CD4-positive, alpha-beta memory T cell (primary cell): ENCODE measurements around the gene FOXC1. TPM values are rescaled to one million over a fixed set of nuclear protein-coding genes. Genes with fewer than 3 reads are reported as not detected.

Experiments used
- CTCF ChIA-PET: fragments of 350-600 bp; sonication (Branson Sonifier 250); formaldehyde crosslinking; loops from one replicate; lab custom pipeline; 2021; ENCODE audit warnings: inconsistent platforms; ENCODE audit not compliant: partially characterized antibody; lab: Charles Lee
- POLR2A ChIA-PET: fragments of 350-600 bp; sonication (Branson Sonifier 250); formaldehyde crosslinking; loops from one replicate; lab custom pipeline; 2021; ENCODE audit not compliant: partially characterized antibody; lab: Charles Lee
- DNase-seq, 5 donors: peaks; one replicate each; pipeline versions ENCODE4 v3.0.0 to v3.0.0-alpha.2; 2020 to 2022; ENCODE audit warnings: mixed read lengths in 1 of 5
- H3K27ac ChIP-seq: one replicate; pipeline ENCODE4 v1.7.0; 2013; ENCODE audit warnings: low read depth, low read length
- H3K27me3 ChIP-seq: 2 replicates; pipeline ENCODE4 v1.7.0; 2013; ENCODE audit warnings: mild to moderate bottlenecking, low read length, moderate library complexity; ENCODE audit not compliant: insufficient read depth
- H3K36me3 ChIP-seq: 2 replicates; pipeline ENCODE4 v1.7.0; 2013; ENCODE audit warnings: mild to moderate bottlenecking, low read length, moderate library complexity; ENCODE audit not compliant: insufficient read depth
- H3K4me1 ChIP-seq: 2 replicates; pipeline ENCODE4 v1.7.0; 2013; ENCODE audit warnings: mild to moderate bottlenecking, low read length, moderate library complexity; ENCODE audit not compliant: insufficient read depth
- H3K4me3 ChIP-seq, 2 donors: one replicate each; pipeline ENCODE4 v1.7.0; 2013; ENCODE audit warnings: low read length in 2 of 2, mild to moderate bottlenecking in 1 of 2
- H3K9me3 ChIP-seq, 2 donors: one replicate each; pipeline ENCODE4 v1.7.0; 2013; ENCODE audit warnings: low read length in 2 of 2, control low read depth in 1 of 2; ENCODE audit not compliant: control insufficient read depth in 1 of 2
- H3K27ac Mint-ChIP-seq, 7 donors: one replicate each; pipeline ENCODE4 v1.8.0; 2020 to 2021; ENCODE audit warnings: mixed read lengths in 7 of 7, mild to moderate bottlenecking in 6 of 7, inconsistent platforms in 3 of 7, moderate library complexity in 3 of 7
- H3K27me3 Mint-ChIP-seq, 2 donors: one replicate each; pipeline ENCODE4 v1.8.0; 2020 to 2021; ENCODE audit warnings: mixed read lengths in 2 of 2
- H3K36me3 Mint-ChIP-seq, 2 donors: one replicate each; pipeline ENCODE4 v1.8.0; 2020 to 2021; ENCODE audit warnings: mixed read lengths in 2 of 2, inconsistent platforms in 1 of 2, mild to moderate bottlenecking in 1 of 2
- H3K4me1 Mint-ChIP-seq, 4 donors: one replicate each; pipeline ENCODE4 v1.8.0; 2020 to 2021; ENCODE audit warnings: mixed read lengths in 4 of 4, mild to moderate bottlenecking in 1 of 4
- H3K4me3 Mint-ChIP-seq, 8 donors: one replicate each; pipeline ENCODE4 v1.8.0; 2020 to 2021; ENCODE audit warnings: mixed read lengths in 8 of 8, mild to moderate bottlenecking in 7 of 8, moderate library complexity in 6 of 8, inconsistent platforms in 3 of 8
- H3K9me3 Mint-ChIP-seq, 8 donors: one replicate each; pipeline ENCODE4 v1.8.0; 2020 to 2021; ENCODE audit warnings: mixed read lengths in 8 of 8, mild to moderate bottlenecking in 5 of 8, inconsistent platforms in 3 of 8, moderate library complexity in 1 of 8
- intact Hi-C: fragments of 100-400 bp; cut with micrococcal nuclease; formaldehyde crosslinking; loops from one replicate; pipeline ENCODE4 v1.15.1; 2023
- polyA plus RNA-seq, 2 donors: library from polyadenylated mRNA; unstranded; fragments of 300-500 nt; fragmentation: Illumina TruSeq; gene quantifications; one replicate each; pipeline ENCODE4 v1.2.3, GENCODE V29; 2021
- total RNA-seq, 2 experiments: library from RNA; stranded (reverse); gene quantifications; one replicate each; pipeline ENCODE4 v1.2.3, GENCODE V29; 2021

Gene FOXC1
- total and polyA plus RNA-seq, 4 experiments from 2014 or later = not detected

DNA sequence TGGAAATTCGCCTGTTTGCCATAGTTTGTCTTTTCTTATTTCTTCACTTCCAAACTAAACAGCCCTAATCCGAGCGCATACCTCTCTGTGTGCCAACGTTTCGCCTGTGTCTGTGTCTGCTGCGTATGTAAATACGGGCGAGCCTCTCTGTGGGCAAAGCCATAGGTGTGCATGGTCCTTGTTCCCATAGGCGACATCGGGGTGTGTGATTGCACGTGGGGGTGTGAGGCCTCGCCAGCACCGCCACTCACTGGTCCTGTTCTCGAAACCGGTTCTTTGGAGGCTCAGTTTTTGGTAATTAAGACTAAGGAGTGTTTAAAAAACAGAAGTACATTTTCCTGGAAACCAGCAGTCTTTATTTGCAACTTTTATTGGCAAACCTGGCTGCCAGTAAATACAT is 6.0 kb upstream of the FOXC1 start:
- Histone ChIP-seq H3K27ac (no peak overlapping the region), H3K27me3 (peaks cover 71% of the 10 kb centered on the region), H3K4me3 (no peak overlapping the region), H3K36me3 (no peaks in the 10 kb centered on the region), H3K9me3 (no peaks in the 10 kb centered on the region), H3K4me1 (peaks cover 44% of the 10 kb centered on the region)
- Mint-ChIP-seq H3K36me3 (no peaks in the 10 kb centered on the region), H3K4me3 (peak overlapping the region in 3 of 8 donors; percentile 38 to 61 (median 60)), H3K27ac (peak overlapping the region in 1 of 7 donors; percentile 42), H3K27me3 (peaks cover 69% of the 10 kb centered on the region in 2 donors), H3K4me1 (peaks cover 18 to 40% (median 27%) of the 10 kb centered on the region in 4 donors), H3K9me3 (peaks cover 0 to 2% (median 0%) of the 10 kb centered on the region in 8 donors)
- intact Hi-C loops = loop anchor here (1.0 kb wide), 2 partner anchors 593 to 751 kb away; no protein-coding TSS in a partner anchor
- ChIA-PET POLR2A (no interaction called here), CTCF (interaction anchor here (0.6 to 1.8 kb wide), 5 partner anchors 11 to 1032 kb away, joined by 3 to 12 read pairs (median 4); no protein-coding TSS in a partner anchor)
- no peak for DNase-seq

DNA sequence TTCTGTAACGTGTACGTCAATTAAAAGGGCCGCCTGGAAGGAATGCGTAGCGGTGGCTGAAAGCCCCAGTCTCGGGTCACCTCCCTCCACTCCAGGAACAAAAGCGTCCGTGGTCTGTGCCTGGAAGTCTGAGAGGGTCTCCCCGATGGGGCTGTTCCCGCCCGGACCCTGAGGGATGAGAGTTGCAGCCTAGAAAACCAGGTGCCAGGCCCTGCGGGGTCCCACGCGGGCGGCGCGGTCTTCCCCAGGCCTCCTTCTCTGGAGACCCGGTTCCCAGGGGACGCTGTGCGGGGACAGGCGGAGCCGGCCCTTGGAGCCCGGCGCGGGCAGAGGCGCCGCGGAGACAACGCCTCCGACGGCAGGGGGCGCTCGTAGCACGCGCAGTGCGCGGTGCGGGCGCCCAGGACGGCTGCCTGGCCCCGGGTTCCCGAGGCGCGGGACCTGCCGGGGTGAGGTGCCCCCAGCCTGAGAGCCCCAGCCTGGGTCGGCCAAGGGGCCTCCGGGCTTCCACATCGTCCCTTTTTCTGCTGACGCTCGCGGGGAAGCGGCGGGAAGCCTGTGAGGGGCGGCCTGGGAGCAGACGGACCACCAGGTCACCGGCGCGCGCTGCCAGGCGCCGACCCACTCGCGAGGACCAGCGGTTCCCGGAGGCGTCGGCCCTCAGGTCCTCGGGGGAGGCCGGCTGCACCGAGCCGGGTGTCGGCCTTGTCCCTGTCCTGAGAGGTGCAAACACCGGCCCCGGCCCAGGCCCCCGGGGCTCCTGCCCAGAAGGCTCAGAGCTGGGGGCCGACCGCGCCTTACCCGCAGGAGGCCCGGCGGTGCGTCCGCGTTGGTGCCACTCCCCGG is 5.3 kb upstream of the FOXC1 start:
- Mint-ChIP-seq H3K4me3 (peak overlapping the region in 1 of 8 donors; percentile 60), H3K27me3 (peaks cover 70% of the 10 kb centered on the region in 2 donors), H3K4me1 (peaks cover 20 to 45% (median 28%) of the 10 kb centered on the region in 4 donors), H3K27ac (peak overlapping the region in 1 of 7 donors; percentile 42), H3K9me3 (peaks cover 0 to 2% (median 0%) of the 10 kb centered on the region in 8 donors), H3K36me3 (no peaks in the 10 kb centered on the region)
- intact Hi-C loops = loop anchor here (1.0 kb wide), 3 partner anchors 592 to 1030 kb away; no protein-coding TSS in a partner anchor
- CTCF ChIA-PET = interaction anchor here (0.6 to 4.4 kb wide), 4 partner anchors 7 to 1030 kb away, joined by 3 to 32 read pairs (median 12); no protein-coding TSS in a partner anchor
- no peaks in the 10 kb centered on the region for H3K9me3 ChIP-seq
- POLR2A ChIA-PET = no interaction called here
- no peaks in the 10 kb centered on the region for H3K36me3 ChIP-seq
- peak in 4 of 5 donors; percentile 60 to 71 (median 63) for DNase-seq
- peaks cover 44% of the 10 kb centered on the region for H3K4me1 ChIP-seq
- H3K4me3 ChIP-seq = no peak overlapping the region
- no peak overlapping the region for H3K27ac ChIP-seq
- peaks cover 71% of the 10 kb centered on the region for H3K27me3 ChIP-seq

DNA sequence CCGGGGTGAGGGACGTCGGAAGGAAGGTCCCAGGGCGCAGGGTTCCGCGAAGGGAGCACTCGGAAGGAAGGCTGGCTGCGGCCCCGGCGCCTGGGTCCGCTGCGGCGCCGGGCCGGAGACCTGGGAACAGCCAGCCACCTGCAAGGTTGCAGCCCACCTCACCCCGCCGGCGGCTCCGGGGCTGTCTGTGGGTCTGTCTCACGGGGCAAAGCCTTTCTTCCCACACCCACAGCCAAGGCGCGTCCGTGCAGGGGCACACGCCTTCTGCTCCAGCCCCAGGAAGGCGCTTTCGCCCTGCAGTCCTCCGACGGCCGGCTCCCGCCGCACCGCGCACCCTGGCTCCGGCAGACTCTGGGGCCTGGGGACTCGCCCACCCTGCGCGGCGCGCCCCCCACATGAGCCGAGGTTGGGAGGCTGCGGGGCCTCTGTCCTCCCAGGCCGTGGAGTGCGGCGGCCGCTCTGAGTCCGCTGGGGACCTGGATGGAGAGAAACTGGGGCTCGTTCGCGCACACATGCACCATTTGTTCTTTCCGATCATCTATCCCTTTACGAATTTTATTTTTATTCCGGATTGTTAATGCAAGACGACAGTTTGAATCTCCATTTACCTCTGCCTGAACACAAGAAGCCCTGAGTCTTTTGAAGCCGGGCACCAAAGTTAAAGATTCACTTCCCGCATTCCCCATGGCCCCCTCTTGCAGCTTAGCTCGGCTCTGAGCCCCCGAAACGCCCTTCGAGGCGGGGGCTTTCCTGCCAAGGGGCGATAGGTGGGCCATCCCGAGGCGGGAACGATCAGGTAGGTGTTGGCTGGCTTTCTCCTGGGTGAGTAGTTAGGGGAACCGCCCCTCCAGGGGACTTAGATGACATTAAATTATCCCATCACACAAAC is 4.5 kb upstream of the FOXC1 start:
- Histone ChIP-seq H3K4me3 (no peak overlapping the region), H3K36me3 (no peaks in the 10 kb centered on the region), H3K4me1 (peaks cover 44% of the 10 kb centered on the region), H3K27me3 (peaks cover 64% of the 10 kb centered on the region), H3K27ac (no peak overlapping the region), H3K9me3 (no peaks in the 10 kb centered on the region)
- Mint-ChIP-seq H3K4me3 (peak overlapping the region in 7 of 8 donors; percentile 41 to 84 (median 79)), H3K9me3 (peaks cover 0 to 2% (median 0%) of the 10 kb centered on the region in 8 donors), H3K27me3 (peaks cover 62% of the 10 kb centered on the region in 2 donors), H3K36me3 (no peaks in the 10 kb centered on the region), H3K27ac (peak overlapping the region in 2 of 7 donors; percentile 29 to 64), H3K4me1 (peaks cover 20 to 45% (median 28%) of the 10 kb centered on the region in 4 donors)
- ChIA-PET CTCF (interaction anchor here (0.6 to 4.4 kb wide), 8 partner anchors 8 to 1032 kb away, joined by 3 to 36 read pairs (median 12); no protein-coding TSS in a partner anchor), POLR2A (interaction anchor here (2.4 kb wide), 1 partner anchor 1029 kb away, joined by 7 read pairs; no protein-coding TSS in a partner anchor)
- DNase-seq = peak in 2 of 5 donors; percentile 12 to 17
- intact Hi-C loops = loop anchor here (1.0 kb wide), 1 partner anchor 1029 kb away; no protein-coding TSS in a partner anchor

DNA sequence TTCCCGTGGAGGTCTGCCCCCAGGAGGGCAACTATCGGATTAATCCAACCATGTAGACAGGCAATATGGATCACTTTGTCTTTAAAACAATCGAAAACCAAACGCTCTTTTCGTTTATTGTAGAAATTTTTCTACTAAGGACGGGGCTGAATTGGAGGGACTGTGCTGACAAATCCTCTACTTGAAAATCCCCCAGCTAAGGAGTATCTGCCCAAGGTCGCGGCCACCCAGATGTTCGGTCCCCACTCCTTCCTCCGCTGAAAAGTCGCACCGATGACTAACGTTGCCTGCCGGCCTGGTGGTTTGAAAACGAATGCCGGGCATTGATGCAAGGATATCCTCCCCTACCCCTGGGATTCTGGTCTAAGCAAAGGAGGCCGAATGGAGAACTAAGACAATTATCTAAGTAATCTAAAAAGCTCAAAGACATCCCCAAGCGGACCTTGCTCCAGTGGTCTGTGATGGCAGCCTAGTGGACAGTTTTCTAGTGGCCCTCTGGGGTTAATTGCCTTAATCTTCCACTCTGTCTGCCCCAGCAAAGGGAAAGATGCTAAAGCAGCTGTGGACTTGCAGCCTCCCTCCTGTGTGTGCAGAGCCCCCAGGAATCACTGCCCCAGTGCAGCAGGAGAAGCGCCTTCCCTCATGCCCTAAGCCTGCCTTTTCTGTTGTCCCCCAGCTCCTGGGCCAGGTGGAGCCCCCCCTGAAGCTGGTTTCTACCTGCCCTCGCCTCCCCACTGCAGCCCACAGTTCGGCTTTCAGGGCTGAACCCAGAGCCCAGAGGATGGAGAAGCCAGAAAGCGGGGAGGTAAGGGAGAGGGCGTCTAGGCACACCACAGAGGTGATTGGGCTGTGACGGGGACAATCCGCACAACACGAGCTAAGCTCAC is 3.6 kb upstream of the FOXC1 start:
- H3K36me3 Mint-ChIP-seq = no peaks in the 10 kb centered on the region
- peaks cover 0 to 5% (median 0%) of the 10 kb centered on the region in 8 donors for H3K9me3 Mint-ChIP-seq
- Histone ChIP-seq H3K36me3 (no peaks in the 10 kb centered on the region), H3K4me1 (peaks cover 44% of the 10 kb centered on the region), H3K9me3 (no peaks in the 10 kb centered on the region), H3K27ac (no peak overlapping the region), H3K4me3 (no peak overlapping the region), H3K27me3 (peaks cover 65% of the 10 kb centered on the region)
- ChIA-PET POLR2A (interaction anchor here (2.4 kb wide), 1 partner anchor 1028 kb away, joined by 7 read pairs; no protein-coding TSS in a partner anchor), CTCF (interaction anchor here (0.8 to 4.4 kb wide), 12 partner anchors 8 to 1144 kb away, joined by 3 to 36 read pairs (median 5); partner anchors contain the start of gene MYLK4)
- H3K27ac Mint-ChIP-seq = peak overlapping the region in 2 of 7 donors; percentile 1 to 64
- H3K4me1 Mint-ChIP-seq = peaks cover 22 to 51% (median 31%) of the 10 kb centered on the region in 4 donors
- DNase-seq = peak in 1 of 5 donors; percentile 16
- H3K27me3 Mint-ChIP-seq = peaks cover 57 to 61% of the 10 kb centered on the region in 2 donors
- H3K4me3 Mint-ChIP-seq = peak overlapping the region in 6 of 8 donors; percentile 41 to 84 (median 70)
- intact Hi-C loops = loop anchor here (1.0 kb wide), 1 partner anchor 1028 kb away; no protein-coding TSS in a partner anchor

DNA sequence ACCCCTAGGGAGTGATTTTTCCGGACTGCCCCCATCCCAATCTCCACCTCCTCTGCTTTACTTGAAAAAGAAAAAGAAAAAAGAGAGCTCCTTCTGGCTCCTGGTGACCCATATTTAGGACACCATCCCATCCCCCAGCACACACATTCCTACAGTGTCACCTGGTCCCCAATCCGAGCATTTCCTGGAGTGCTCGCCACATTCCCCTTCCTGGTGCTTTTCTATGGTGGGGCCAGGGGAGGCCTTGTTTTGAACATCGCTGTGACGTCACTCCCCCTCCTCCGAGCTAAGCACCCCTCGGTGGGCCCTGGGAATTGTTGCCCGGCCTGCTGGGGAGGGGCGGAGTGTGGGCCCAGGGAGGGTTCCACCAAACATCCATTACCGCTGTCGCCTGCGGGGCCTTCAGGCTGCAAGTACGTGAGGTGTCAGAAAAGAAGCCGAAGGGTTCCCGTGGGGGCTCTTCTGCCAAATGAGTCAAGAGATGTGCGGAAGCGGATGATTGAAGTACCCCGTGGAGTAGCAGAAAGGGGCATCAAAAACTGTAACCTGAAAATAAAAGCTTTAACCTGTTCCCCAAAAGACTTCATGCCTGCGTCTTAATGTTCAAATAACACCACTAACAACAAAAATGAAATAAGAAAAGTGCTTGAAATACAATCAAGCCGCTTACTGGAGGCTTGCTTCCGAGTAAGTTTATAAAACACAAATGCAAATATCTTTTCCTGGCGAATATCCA is 2.8 kb upstream of the FOXC1 start:
- intact Hi-C loops = no loop called here
- H3K4me1 ChIP-seq = peaks cover 48% of the 10 kb centered on the region
- POLR2A ChIA-PET = interaction anchor here (2.4 kb wide), 1 partner anchor 1027 kb away, joined by 7 read pairs; no protein-coding TSS in a partner anchor

More for the DNA sequence above, 2.8 kb upstream of the FOXC1 start:
- Mint-ChIP-seq H3K9me3 (peaks cover 0 to 5% (median 0%) of the 10 kb centered on the region in 8 donors), H3K36me3 (no peaks in the 10 kb centered on the region), H3K27ac (peak overlapping the region in 1 of 7 donors; percentile 10), H3K27me3 (peaks cover 56 to 59% of the 10 kb centered on the region in 2 donors), H3K4me1 (peaks cover 24 to 54% (median 33%) of the 10 kb centered on the region in 4 donors), H3K4me3 (peak overlapping the region; percentile 21 to 81 (median 50))
- H3K36me3 ChIP-seq = no peaks in the 10 kb centered on the region
- no peak for DNase-seq
- H3K9me3 ChIP-seq = no peaks in the 10 kb centered on the region
- H3K27me3 ChIP-seq = peaks cover 67% of the 10 kb centered on the region
- no peak overlapping the region for H3K27ac ChIP-seq
- CTCF ChIA-PET = interaction anchor here (0.7 to 4.4 kb wide), 13 partner anchors 10 to 1143 kb away, joined by 3 to 36 read pairs (median 5); partner anchors contain the start of gene MYLK4
- H3K4me3 ChIP-seq = no peak overlapping the region
